Liver (tissue), 9 donors: Measurements from ENCODE around the gene TM4SF1. TPM values are rescaled to one million over a fixed set of nuclear protein-coding genes. Genes with fewer than 3 reads are reported as not detected.
"Not testable (repeated sequence)": the region's sequence is repeated elsewhere in the genome, so short reads cannot be mapped to it uniquely, and the experiment has no call there.

Experiments used
- DNase-seq: peaks from one replicate; pipeline ENCODE4 v3.0.0-alpha.2; 2017; ENCODE audit warnings: low spot score
- H3K27ac ChIP-seq, 2 donors: one replicate each; pipeline ENCODE4 v1.7.0; 2013; ENCODE audit warnings: inconsistent platforms in 2 of 2, low read length in 2 of 2, control low read depth in 1 of 2, low read depth in 1 of 2, mild to moderate bottlenecking in 1 of 2
- H3K27me3 ChIP-seq, 4 donors: one replicate each; pipeline versions ENCODE4 v1.6.1 to v1.7.0; 2013; ENCODE audit warnings: low read length in 3 of 4, inconsistent platforms in 1 of 4, mild to moderate bottlenecking in 1 of 4, moderate library complexity in 1 of 4; ENCODE audit not compliant: control insufficient read depth in 4 of 4, insufficient read depth in 4 of 4
- H3K36me3 ChIP-seq, 4 donors: one replicate each; pipeline versions ENCODE4 v1.6.1 to v1.7.0; 2013; ENCODE audit warnings: low read length in 3 of 4, mild to moderate bottlenecking in 3 of 4, low read depth in 1 of 4, moderate library complexity in 1 of 4; ENCODE audit not compliant: control insufficient read depth in 4 of 4, insufficient read depth in 3 of 4
- H3K4me1 ChIP-seq, 4 donors: one replicate each; pipeline versions ENCODE4 v1.6.1 to v1.7.0; 2013; ENCODE audit warnings: low read length in 3 of 4, mild to moderate bottlenecking in 3 of 4, moderate library complexity in 1 of 4; ENCODE audit not compliant: control insufficient read depth in 4 of 4, insufficient read depth in 4 of 4
- H3K4me3 ChIP-seq, 3 donors: one replicate each; pipeline versions ENCODE4 v1.6.1 to v1.7.0; 2013; ENCODE audit warnings: low read length in 3 of 3, control low read depth in 1 of 3, low read depth in 1 of 3, mild to moderate bottlenecking in 1 of 3
- H3K9ac ChIP-seq, 2 donors: one replicate each; pipeline ENCODE4 v1.7.0; 2013; ENCODE audit warnings: low read length in 2 of 2, mild to moderate bottlenecking in 2 of 2, moderate library complexity in 2 of 2, control low read depth in 1 of 2, low read depth in 1 of 2
- H3K9me3 ChIP-seq, 4 donors: one replicate each; pipeline versions ENCODE4 v1.6.1 to v1.7.0; 2013; ENCODE audit warnings: low read length in 3 of 4; ENCODE audit not compliant: control insufficient read depth in 4 of 4
- ATF3 ChIP-seq: IDR thresholded peaks from 2 replicates; pipeline ENCODE4 v1.6.1; 2016; ENCODE audit warnings: antibody characterized with exemption
- CTCF ChIP-seq: fragments of 150-350 bp; IDR thresholded peaks from 2 replicates; pipeline ENCODE4 v1.5.1; 2017; ENCODE audit warnings: improper control_type of control experiment, low read depth, low read length; ENCODE audit not compliant: missing input control
- EGR1 ChIP-seq, 2 donors: IDR thresholded peaks; 2 replicates each; pipeline ENCODE4 v1.6.1; 2016 to 2018; ENCODE audit warnings: antibody characterized with exemption in 2 of 2, low read depth in 2 of 2
- FOXA1 ChIP-seq: IDR thresholded peaks from 2 replicates; pipeline ENCODE4 v1.6.1; 2016; ENCODE audit warnings: antibody characterized with exemption
- FOXA2 ChIP-seq: IDR thresholded peaks from 2 replicates; pipeline ENCODE4 v1.6.1; 2016; ENCODE audit warnings: antibody characterized with exemption
- GABPA ChIP-seq, 2 donors: IDR thresholded peaks in 1 of 2; conservative IDR thresholded peaks in 1 of 2; 2 replicates each; pipeline ENCODE4 v1.6.1; 2016; ENCODE audit warnings: antibody characterized with exemption in 2 of 2, mild to moderate bottlenecking in 1 of 2, moderate library complexity in 1 of 2
- HNF4A ChIP-seq, 2 donors: conservative IDR thresholded peaks; 2 replicates each; pipeline ENCODE4 v1.6.1; 2016; ENCODE audit warnings: antibody characterized with exemption in 2 of 2, mild to moderate bottlenecking in 2 of 2
- HNF4G ChIP-seq: IDR thresholded peaks from 2 replicates; pipeline ENCODE4 v1.6.1; 2016; ENCODE audit warnings: antibody characterized with exemption
- JUND ChIP-seq, 2 donors: IDR thresholded peaks; 2 replicates each; pipeline ENCODE4 v1.6.1; 2016; ENCODE audit warnings: antibody characterized with exemption in 2 of 2
- MAX ChIP-seq: IDR thresholded peaks from 2 replicates; pipeline ENCODE4 v1.6.1; 2016; ENCODE audit warnings: antibody characterized with exemption
- NR2F2 ChIP-seq: IDR thresholded peaks from 2 replicates; pipeline ENCODE4 v1.6.1; 2016; ENCODE audit warnings: antibody characterized with exemption
- RAD21 ChIP-seq, 2 donors: IDR thresholded peaks; 2 replicates each; pipeline ENCODE4 v1.6.1; 2016; ENCODE audit warnings: antibody characterized with exemption in 2 of 2, mild to moderate bottlenecking in 2 of 2
- REST ChIP-seq: IDR thresholded peaks from 2 replicates; pipeline ENCODE4 v1.6.1; 2016; ENCODE audit warnings: antibody characterized with exemption, mild to moderate bottlenecking
- RXRA ChIP-seq, 2 donors: IDR thresholded peaks; 2 replicates each; pipeline ENCODE4 v1.6.1; 2017 to 2018; ENCODE audit warnings: antibody characterized with exemption in 2 of 2, mild to moderate bottlenecking in 1 of 2
- TAF1 ChIP-seq: conservative IDR thresholded peaks from 2 replicates; pipeline ENCODE4 v1.6.1; 2016; ENCODE audit warnings: antibody characterized with exemption, mild to moderate bottlenecking
- YY1 ChIP-seq: IDR thresholded peaks from 2 replicates; pipeline ENCODE4 v1.6.1; 2016; ENCODE audit warnings: antibody characterized with exemption, mild to moderate bottlenecking
- ZBTB33 ChIP-seq: IDR thresholded peaks from 2 replicates; pipeline ENCODE4 v1.6.1; 2016; ENCODE audit warnings: antibody characterized with exemption
- WGBS: extraction: QIAGEN DNeasy Blood & Tissue Kit; methylation state at CpG from one replicate; pipeline ENCODE4 v1.1.7; 2013; 5-methylcytosine and 5-hydroxymethylcytosine counted together
- polyA plus RNA-seq, 2 donors: library from polyadenylated mRNA; stranded (reverse) in 1 of 2; unstranded in 1 of 2; fragments of 200-250 nt in 1 of 2; fragments of >200 nt in 1 of 2; fragmentation: Nextera tagmentation in 1 of 2; extraction: Ambion mirVana in 1 of 2; gene quantifications; one replicate each; pipeline versions ENCODE4 v1.2.1 to v1.2.3, GENCODE V29; 2013 to 2015
- total RNA-seq, 2 donors: library from RNA; depleted of rRNA; stranded (reverse); fragments of >200 nt; gene quantifications; one replicate each; pipeline ENCODE4 v1.2.3, GENCODE V29; 2014
- donor health status: healthy.
- donor health status: healthy.
- donor health status: healthy.
- donor health status: healthy.
- donor health status: healthy.

The TM4SF1 gene
- total and polyA plus RNA-seq, 4 donors = 20.0 to 31.5 (median 25.1) TPM

GRCh38 chr3:149381173-149382100, 4.0 kb upstream of the TM4SF1 start:
- Histone ChIP-seq H3K36me3 (no peaks in the 10 kb centered on the region), H3K9me3 (no peaks in the 10 kb centered on the region), H3K27me3 (no peaks in the 10 kb centered on the region), H3K27ac (no peak overlapping the region), H3K4me1 (peaks cover 2 to 17% (median 11%) of the 10 kb centered on the region in 4 donors), H3K4me3 (no peak overlapping the region), H3K9ac (no peak overlapping the region)
- TF ChIP-seq JUND (IDR thresholded peaks at IDR 0.05) (no peak), YY1 (no peak), TAF1 (no peak), RAD21 (IDR thresholded peaks at IDR 0.05) (no peak), REST (no peak)
- no peak for DNase-seq
- WGBS = 76% methylated on average over 6 of the region's 6 CpGs

GRCh38 chr3:149380220-149380619, 2.8 kb upstream of the TM4SF1 start:
- H3K9me3 ChIP-seq, H3K27me3 ChIP-seq, H3K36me3 ChIP-seq, H3K4me3 ChIP-seq, H3K27ac ChIP-seq, DNase-seq, H3K9ac ChIP-seq: not testable (repeated sequence)
- peaks cover 2 to 17% (median 11%) of the 10 kb centered on the region in 4 donors for H3K4me1 ChIP-seq
- over 99% methylated on average over 22 of the region's 32 CpGs for WGBS

- H3K9me3 ChIP-seq = no peaks in the 10 kb centered on the region
- no peaks in the 10 kb centered on the region for H3K27me3 ChIP-seq
- peak overlapping the region; percentile 58 to 79 for H3K27ac ChIP-seq
- H3K4me1 ChIP-seq = peaks cover 2 to 21% (median 12%) of the 10 kb centered on the region in 4 donors
- no peak for DNase-seq
- TF ChIP-seq TAF1 = no peak
- TF ChIP-seq FOXA2 = no peak
- TF ChIP-seq RXRA (IDR thresholded peaks at IDR 0.05) = no peak
- TF ChIP-seq MAX = no peak
- no peak for TF ChIP-seq RAD21 (IDR thresholded peaks at IDR 0.05)
- TF ChIP-seq YY1 = no peak
- no peak for TF ChIP-seq GABPA (IDR thresholded peaks at IDR 0.05 in 1 of 2, conservative IDR thresholded peaks at IDR 0.05 in 1 of 2)
- no peak for TF ChIP-seq JUND (IDR thresholded peaks at IDR 0.05)
- TF ChIP-seq HNF4A (conservative IDR thresholded peaks at IDR 0.05) = no peak
- no peak for TF ChIP-seq EGR1 (IDR thresholded peaks at IDR 0.05; ENCODE audit: low read depth in 2 of 2)
- no peak for TF ChIP-seq ATF3
- no peak for TF ChIP-seq NR2F2
- TF ChIP-seq HNF4G = no peak
- no peak for TF ChIP-seq FOXA1
- no peak for TF ChIP-seq ZBTB33
- TF ChIP-seq CTCF = no peak
- no peaks in the 10 kb centered on the region for H3K36me3 ChIP-seq
- H3K4me3 ChIP-seq = no peak overlapping the region
- no peak overlapping the region for H3K9ac ChIP-seq
- 90% methylated on average over 9 of the region's 9 CpGs for WGBS
Observed at GRCh38 chr3:149378478-149379309, 1.2 kb upstream of the TM4SF1 start.
